Right lobe of liver (tissue), 4 donors: ENCODE measurements around the gene BDKRB2.

Source experiments
- POLR2A ChIP-seq: fragments of 450-650 bp; IDR thresholded peaks from one replicate; pipeline ENCODE4 v1.6.1; 2017; ENCODE audit warnings: antibody characterized with exemption, mild to moderate bottlenecking
- TF ChIP-seq, protein P1 (sequence below), 4 donors: fragments of 200-600 bp in 3 of 4; fragments of 450-650 bp in 1 of 4; IDR thresholded peaks; one replicate each; pipeline versions ENCODE4 v1.5.1 to v1.8.0; 2016 to 2022; ENCODE audit warnings: antibody characterized with exemption in 4 of 4, mild to moderate bottlenecking in 2 of 4
- donor health status: DM: no; HTN: no; CAD: no.
- donor health status: DM: no; HTN: no; CAD: no.
- donor health status: DM: no; HTN: yes; CAD: no.

DNA sequence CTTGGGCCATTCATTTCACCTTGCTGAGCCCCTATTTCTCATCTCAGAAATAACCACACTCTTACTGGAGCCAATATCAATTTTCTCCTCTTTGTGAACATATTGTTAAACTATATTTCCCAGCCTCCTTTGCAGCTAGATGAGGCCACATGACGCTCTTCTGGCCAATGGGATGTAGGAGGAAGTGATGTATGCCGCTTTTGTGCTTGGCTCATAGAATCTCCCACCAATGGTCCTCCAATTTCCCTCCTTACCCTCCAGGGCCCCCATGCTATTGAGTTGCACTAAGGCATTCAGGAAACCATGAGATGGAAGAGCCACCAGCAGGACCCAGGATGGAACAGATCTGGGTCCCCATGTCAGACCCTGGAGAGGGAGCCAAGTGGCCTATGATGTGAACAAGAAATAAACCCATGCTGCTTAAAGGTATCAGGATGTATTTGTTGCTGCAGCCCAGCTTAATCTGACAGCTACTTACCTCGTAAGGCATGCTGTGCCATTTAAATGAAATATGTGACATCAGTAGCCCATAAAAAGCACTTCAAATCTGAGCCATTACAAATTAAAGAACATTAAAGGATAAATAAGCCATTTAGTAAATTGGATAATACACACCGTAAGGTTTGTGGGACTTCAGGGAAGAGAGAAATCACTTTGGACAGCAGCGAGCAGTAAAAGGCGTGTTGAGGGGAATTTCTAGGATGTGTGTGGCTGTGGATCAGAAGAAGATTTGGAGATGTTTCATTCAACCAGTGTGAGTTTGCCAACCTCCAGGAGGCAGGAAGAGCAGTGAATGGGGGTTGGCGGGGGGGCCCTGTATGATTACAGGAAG, 24.4 kb upstream of the BDKRB2 start:
- TF ChIP-seq, protein P1, sequence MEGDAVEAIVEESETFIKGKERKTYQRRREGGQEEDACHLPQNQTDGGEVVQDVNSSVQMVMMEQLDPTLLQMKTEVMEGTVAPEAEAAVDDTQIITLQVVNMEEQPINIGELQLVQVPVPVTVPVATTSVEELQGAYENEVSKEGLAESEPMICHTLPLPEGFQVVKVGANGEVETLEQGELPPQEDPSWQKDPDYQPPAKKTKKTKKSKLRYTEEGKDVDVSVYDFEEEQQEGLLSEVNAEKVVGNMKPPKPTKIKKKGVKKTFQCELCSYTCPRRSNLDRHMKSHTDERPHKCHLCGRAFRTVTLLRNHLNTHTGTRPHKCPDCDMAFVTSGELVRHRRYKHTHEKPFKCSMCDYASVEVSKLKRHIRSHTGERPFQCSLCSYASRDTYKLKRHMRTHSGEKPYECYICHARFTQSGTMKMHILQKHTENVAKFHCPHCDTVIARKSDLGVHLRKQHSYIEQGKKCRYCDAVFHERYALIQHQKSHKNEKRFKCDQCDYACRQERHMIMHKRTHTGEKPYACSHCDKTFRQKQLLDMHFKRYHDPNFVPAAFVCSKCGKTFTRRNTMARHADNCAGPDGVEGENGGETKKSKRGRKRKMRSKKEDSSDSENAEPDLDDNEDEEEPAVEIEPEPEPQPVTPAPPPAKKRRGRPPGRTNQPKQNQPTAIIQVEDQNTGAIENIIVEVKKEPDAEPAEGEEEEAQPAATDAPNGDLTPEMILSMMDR (IDR thresholded peaks at IDR 0.05): no peak
- TF ChIP-seq POLR2A: no peak
